Measurements from ENCODE around the gene RXFP1. TPM values are rescaled to one million over a fixed set of nuclear protein-coding genes. Genes with fewer than 3 reads are reported as not detected.

RXFP1 gene
- polyA plus RNA-seq (ENCODE audit: insufficient read length in 3 of 3): under 1 TPM; 0.22 to 0.44 (median 0.33) TPM

DNA sequence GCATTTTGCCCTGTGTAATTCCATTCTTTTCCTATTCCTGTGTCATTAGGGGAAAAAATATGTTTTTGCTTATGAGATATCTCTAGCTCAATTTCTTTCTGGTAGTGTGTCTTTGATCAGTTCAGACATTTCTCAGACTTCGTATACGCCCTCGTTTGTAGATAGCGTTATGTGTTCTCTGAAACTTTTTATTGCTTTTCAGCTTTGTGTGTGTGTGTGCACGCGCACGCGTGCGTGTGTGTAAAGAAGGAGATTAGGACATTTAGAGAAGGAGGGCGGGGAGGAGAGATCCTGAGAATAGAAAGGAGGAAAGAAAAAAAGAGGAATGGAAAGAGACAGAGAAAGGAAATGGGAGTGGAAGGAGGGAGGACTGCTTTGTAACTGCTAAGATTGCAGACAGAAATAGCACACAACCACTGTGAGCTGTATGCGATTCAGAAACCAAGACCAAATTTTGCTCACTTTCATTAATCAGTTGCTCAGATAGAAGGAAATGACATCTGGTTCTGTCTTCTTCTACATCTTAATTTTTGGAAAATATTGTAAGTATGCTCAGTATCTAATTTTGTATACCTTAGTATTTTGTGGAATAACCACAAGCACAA lies at the start of gene RXFP1:
TSS of gene RXFP1 (plus strand) at position 399 of the 605 bp plus-strand sequence. CDS start at position 494, 95 bp downstream.
- no peak for DNase-seq (ENCODE audit: low read depth in 3 of 3, low spot score in 2 of 3)

DNA sequence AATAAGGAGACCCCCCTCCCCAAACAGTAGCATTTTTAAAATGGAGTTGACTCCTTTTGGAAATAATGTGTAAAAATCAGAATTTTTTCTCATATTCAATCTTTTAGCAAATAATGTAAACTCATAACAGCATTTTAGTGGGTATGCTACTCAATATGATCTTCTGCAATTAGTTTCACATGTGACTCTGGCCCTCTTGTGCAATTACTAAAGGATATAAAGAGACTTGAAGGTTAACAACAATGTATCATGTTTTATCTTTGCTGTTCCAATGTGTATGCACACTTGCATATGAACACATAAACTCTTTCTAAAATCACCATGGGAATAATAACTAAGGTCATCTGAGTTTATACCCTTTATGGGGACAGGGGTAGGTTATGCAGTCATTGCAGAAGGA lies 39.9 kb upstream of the RXFP1 start:
- no peak for DNase-seq (ENCODE audit: low read depth in 3 of 3, low spot score in 2 of 3)

DNA sequence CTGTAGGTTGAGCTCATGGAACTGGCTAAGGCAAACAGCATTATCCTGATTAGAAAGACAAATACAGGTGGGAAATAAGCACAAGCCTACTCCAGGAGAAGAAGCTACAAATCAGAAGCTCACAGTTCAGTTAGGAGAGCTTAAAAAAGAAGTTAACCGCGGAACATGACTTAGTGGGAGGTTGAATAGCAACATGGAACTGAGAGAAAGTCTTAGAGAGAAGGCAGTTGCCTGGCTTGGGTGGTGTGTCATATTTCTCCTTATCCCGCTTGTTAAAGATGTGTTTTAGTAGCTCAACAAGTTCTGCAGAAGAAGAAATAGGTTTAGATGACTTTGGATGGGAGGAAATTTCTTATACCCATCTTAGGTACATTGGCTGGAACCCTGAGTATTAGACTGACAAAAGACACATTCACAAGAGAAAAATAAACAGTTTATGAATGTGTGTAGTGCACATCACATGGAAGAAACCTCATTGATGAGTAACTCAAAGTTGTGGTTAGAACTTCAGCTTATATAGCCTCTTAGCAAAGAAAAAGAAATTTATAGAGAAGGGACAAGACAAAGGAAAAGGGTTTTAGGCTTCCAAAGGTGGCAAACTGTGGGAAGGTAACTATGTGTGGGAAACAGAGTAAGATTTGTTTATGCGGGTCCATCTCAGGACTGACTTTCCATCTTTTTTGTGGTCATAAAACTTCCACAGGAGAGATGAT lies 37.4 kb upstream of the RXFP1 start:
- no peak for DNase-seq (ENCODE audit: low read depth in 3 of 3, low spot score in 2 of 3)

DNA sequence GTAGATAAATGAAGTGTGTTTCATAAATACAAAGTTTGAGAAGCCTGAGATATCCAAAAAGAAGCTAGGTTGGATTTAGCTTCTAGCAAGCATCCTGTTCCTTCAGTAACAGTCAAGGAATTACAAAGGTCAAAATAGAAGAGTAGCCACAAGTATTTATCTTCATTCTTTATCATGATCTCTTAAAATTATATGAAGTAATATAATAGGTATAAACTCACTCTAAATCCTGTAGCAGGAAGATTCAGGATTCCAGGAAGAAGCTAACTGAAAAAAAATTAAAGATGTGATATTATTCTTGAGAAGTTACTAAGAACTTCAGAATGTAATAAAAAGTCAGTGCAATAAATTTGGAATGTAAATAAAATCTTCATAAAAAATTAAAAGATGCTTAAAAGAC lies 31.1 kb upstream of the RXFP1 start:
- DNase-seq (ENCODE audit: low read depth in 3 of 3, low spot score in 2 of 3): no peak

DNA sequence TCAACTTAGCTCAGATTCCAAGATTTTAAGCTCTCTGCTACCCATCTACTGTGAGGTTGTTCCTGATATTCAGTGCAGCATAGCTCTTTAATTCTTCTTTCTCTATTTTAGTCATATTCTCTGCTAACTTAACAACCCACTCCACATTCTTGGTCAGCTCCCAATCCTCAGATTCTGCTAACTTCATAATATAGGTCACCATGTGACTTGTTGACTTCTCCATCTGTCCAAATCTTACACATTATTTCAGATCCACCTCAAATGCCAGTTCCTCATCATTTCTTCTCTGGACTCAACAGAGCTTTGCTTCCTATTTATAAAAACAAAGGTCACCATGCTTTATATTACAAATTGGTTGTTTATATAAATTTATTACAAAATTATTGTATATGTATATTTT lies 29.3 kb upstream of the RXFP1 start:
- no peak for DNase-seq (ENCODE audit: low read depth in 3 of 3, low spot score in 2 of 3)

DNA sequence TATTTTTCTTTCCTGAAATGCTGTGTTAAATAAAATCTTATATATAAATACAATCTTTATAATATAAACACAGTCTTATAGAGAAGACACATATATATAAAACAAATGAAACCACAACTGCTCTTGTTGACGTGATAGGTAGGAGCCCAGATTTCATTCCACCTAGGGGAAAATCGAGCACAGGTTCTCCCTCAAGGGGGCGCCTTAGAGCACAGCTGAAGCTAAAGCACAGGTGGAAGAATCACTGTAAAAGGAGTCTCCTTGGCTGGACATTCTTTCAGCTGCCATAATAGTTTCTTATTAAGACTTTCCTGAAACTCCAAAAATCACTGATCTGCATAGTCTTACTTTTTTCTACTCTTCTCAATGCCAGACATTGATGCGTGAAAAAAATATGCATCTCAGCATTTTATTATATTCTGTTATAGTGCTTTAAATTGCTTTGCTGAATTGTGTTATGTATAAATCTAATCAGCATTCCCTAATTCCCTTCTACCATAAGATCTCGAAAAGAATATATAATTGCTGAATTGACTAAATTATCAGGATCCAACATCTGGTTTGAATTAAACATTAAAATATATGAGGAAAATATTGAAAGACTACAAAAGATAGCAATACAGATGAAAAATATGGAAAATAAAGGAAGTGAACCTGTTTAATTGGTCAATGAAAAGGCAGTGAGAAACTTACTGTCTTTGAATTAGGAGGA lies 25.5 kb upstream of the RXFP1 start:
- DNase-seq (ENCODE audit: low read depth in 3 of 3, low spot score in 2 of 3): no peak

DNA sequence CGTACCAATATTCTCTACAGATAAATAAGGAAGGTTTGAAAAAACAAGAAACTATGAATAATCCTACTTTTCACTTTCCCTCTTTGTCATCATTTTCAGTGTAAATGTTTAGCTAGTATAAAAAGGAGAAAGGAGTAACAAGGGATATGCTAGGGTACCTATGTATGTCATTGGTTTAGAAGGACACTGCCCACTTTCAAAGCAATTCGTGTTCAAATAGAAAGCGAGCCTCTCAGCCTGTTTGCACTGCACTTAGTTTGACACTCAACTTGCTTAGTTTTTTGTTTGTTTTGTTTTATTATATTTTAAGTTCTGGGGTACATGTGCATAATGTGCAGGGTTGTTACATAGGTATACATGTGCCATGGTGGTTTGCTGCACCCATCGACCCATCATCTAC lies 21.6 kb upstream of the RXFP1 start:
- no peak for DNase-seq (ENCODE audit: low read depth in 3 of 3, low spot score in 2 of 3)

DNA sequence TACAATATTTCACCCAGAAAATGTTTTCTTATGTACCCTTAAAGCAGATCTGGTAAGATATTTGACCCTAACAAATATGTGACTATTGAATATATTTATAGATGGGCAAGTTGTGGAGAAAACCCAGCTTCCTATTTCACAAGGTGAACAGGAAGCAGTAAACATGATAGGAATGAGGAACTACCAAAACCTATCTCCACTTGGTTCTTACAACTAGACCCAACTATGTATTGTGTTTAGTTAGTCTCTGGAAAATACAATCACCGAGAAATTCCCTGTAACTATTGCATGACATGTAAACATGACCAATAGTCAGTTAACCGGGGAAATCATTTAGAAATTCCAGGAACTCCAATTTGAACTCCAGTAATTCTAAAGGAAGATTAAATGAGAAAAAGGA lies 8.4 kb upstream of the RXFP1 start:
- DNase-seq (ENCODE audit: low read depth in 3 of 3, low spot score in 2 of 3): no peak

DNA sequence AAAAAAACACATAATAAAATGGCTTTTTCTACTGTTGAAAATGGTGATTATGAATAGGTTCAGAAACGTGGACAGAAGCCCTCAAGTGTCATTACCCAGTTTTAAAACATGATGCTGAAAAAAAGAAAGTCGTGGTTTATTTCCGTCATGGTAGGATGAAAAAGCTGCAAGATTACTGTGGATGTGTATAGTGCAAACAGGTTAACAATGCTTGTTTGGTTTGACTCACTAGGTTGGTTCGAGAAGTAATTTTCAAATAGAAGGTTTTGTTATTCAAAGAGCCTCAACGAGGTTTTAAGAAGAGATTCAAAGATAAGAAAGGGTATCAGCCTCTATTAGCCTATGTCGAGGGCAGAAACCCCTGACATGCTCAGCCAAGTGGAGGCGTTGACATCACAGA lies 2.5 kb upstream of the RXFP1 start:
- DNase-seq (ENCODE audit: low read depth in 3 of 3, low spot score in 2 of 3): no peak

DNA sequence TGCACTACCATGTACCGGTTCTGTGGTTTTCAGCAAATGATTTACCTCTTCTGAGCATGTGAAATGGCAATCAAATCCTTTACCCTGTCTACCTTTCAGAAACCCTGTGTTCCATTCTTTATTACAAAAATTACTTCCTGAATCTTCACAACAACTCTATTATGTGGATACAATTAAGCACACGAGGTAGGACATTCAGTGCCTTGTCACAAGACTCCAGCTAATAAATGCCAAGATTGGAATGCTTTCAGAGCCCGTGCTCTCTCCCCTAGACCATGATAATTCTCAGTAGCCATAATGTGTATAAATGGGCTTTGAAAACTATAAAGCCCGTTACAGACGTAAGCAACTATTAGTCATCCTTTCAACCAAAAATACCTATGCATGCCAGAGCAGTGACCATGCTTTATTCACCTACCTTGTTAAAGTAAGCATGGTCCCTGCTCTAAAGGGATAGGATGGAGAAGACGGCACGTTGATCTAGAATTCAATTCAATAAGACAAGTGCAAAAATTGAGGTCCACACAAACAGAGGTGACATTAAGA lies 2.4 kb downstream of the RXFP1 start:
- DNase-seq (ENCODE audit: low read depth in 3 of 3, low spot score in 2 of 3): no peak

DNA sequence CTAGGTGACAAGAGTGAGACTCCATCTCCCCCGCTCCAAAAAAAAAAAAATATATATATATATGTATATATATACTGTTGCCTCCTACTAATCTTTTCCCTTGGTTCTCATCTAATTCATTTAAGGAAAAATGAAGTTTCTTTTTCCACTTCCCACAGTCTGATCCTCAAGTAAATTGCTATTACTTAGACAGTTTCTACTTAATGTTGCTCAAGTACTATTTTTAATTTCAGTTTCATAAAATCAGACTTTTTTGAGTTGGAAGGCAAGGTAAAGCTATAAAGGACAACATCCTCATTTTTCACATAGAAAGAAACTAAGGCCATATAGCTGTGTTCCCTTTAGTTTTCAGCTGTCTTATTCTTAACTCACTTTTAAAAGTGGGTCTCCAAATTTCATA lies 5.8 kb downstream of the RXFP1 start:
- no peak for DNase-seq (ENCODE audit: low read depth in 3 of 3, low spot score in 2 of 3)

DNA sequence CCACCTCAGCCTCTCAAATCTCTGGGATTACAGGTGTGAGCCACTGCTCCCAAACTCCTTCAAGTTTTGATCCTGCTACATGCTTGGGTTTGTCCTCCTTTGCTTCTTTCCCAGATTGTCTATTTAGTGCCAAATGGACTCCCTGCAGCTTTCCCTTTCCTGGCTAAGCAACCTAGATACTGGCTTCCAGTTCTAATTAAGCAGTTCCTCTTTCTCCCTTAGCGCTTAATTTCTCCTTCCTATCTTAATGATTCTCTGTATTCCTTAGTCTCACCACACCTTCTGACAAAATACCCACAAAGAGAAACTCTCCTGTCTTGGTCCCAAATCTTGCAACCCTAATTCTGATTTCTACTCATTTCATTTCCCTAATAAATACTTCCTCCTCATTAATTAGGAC lies 7.8 kb downstream of the RXFP1 start:
- DNase-seq (ENCODE audit: low read depth in 3 of 3, low spot score in 2 of 3): no peak

DNA sequence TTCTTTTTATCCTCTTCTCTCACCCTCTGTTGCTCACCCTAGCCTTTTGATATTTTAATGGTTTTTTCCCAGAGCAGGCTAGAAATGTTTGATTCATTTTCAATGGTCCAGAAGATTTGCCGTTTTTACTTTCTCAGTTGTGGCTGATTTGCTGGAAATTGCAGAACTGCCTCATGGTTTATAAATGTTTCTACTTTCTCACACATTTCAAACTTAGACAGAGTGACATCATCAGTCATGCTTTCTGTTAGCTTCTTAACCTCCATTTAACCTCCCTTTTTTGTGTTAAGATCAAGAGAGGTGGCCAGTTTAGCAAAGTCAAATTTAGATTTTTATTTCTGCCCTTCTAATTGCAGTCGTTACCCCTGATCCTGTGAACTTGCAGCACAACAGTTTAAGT lies 8.7 kb downstream of the RXFP1 start:
- DNase-seq (ENCODE audit: low read depth in 3 of 3, low spot score in 2 of 3): no peak

DNA sequence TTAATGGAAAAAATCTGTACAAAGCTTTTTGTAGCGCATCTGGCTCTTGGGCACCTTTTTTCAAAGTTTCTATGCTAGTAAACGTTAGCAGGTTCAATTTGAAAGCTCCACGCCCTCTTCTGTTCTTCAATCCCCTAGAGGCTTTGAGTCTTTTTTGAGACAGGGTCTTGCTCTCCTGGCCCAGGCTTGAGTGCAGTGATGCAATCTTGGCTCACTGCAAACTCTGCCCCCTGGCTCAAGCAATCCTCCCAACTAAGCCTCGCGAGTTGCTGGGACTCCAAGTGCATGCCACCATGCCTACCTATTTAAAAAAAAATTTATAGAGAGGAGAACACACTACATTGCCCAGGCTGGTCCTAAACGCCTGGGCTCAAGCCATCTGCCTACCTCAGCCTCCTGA lies 9.2 kb downstream of the RXFP1 start:
- DNase-seq (ENCODE audit: low read depth in 3 of 3, low spot score in 2 of 3): no peak

DNA sequence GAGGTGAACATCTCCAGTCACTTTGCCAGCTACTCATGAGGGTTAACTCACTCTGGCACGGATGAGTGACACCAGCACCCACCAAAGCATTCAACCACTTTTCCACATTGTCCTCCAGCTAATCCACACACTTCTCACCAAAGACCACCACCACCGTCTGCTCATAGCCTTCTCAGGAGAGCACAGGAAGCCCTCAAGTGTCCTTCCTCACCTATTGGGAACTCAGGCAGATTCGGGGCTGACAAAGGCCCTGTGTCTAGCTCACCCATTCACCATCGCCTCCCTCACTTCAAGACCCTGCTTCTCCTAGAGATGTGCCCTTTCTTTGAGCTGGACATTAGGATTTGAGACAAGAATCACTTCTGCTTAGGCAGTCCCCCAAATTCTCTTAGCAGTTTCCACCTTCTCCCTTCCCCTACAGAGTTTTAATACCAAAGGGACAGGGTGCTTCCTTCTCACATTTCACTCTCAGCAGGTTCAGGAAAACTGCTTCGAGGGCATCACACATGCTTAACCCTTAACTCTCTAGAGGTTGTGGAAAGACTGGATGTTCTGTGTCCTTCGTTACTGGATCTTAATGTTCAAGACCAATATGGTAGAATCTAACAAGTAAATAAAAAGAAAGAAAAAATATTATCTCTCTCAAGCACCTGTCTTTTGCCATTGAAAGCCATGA lies 11.0 kb downstream of the RXFP1 start:
- no peak for DNase-seq (ENCODE audit: low read depth in 3 of 3, low spot score in 2 of 3)

DNA sequence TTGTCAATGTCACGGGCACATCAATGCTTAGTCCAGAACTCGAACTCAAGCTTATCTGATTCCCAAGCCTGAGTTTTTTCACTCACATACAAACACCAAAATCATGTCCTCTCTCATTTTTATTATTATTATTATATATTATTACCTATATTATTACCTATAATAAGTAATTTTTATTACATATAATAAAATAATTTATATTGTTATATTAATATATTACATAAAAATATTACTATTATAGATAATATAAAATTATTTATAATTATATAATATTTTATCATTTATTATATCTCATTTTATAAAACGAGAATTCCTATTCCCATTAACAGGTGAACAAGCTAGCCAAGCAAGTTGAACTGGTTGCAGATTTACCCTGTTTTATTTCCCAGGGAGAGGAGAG lies 13.0 kb downstream of the RXFP1 start:
- no peak for DNase-seq (ENCODE audit: low read depth in 3 of 3, low spot score in 2 of 3)

DNA sequence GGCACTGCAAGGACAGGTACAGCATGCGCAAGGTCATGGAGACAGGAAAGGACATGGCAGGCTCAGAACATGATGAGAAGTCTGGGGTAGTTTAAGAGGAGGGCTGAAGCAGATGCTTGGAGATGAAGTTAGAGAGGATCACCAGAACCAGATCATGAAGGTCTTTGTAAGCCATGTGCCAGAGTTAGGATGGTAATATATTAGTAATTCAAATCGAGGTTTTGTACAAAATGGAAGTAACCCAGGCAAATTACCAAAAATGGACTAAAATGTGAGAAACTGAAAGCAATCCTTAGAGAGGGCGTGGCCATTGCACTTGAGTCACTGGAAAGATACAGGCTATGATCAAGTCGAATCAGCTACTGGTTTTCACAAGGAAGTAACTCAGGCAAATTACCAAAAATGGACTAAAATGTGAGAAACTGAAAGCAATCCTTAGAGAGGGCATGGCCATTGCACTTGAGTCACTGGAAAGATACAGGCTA lies 13.5 kb downstream of the RXFP1 start:
- DNase-seq (ENCODE audit: low read depth in 3 of 3, low spot score in 2 of 3): no peak

DNA sequence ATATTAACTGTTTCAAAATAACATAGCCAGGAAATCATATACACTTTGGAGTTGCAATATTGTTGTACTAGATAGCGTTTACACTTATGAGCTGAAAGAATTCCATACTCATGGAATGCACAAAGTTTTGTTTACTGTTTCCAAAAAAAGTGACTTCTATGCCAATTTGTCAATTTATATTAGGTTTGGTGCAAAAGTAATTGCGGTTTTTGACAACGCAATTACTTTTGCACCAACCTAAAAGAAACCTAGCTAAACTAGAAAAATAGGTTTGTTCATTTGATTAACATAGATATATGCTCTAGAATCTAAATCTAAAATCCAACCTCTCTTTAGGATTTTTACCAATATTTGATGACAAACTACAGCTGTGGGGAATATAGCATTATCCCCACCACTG lies 15.2 kb downstream of the RXFP1 start:
- no peak for DNase-seq (ENCODE audit: low read depth in 3 of 3, low spot score in 2 of 3)

DNA sequence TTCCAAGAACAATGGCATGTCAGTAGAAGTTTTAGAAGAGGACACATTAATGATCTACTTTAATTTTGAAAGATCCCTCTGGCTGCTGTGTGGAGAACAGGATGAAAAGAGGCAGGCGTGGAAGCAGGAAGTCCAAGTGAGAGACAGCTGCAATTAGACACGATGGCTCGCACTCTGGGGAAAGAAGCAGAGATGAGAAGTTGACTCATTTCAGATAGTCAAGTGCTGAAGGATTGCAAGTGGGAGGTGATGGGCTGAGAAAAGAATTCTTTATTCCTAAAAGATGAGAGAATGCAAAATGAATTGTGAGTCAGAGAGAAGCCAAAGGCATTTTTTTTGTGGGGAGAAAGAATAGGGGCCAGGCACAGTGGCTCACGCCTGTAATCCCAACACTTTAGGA lies 16.5 kb downstream of the RXFP1 start:
- no peak for DNase-seq (ENCODE audit: low read depth in 3 of 3, low spot score in 2 of 3)

DNA sequence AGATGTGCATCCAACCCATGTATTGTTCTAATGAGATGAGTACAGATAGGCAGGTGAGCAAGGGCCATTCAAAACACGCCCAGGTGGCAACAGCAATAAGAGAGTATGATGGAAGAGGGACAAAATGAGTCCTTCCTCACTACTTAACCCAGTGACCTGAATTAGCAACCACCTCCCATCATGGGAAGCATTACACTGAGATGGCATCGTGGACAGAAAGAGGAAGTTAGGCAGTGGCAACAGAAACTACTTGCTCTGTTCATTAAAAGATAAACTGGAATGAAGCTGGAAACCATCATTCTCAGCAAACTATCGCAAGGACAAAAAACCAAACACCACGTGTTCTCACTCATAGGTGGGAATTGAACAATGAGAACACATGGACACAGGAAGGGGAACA lies 17.2 kb downstream of the RXFP1 start:
- no peak for DNase-seq (ENCODE audit: low read depth in 3 of 3, low spot score in 2 of 3)
